NCI-H82 (cell line): Measurements from ENCODE around the gene GGACT.
"Not testable (repeated sequence)": the region's sequence is repeated elsewhere in the genome, so short reads cannot be mapped to it uniquely, and the experiment has no call there.

Source experiments
- DNase-seq: peaks from one replicate; lab custom pipeline; 2025; lab: John Stamatoyannopoulos, UW

Gene GGACT

DNA sequence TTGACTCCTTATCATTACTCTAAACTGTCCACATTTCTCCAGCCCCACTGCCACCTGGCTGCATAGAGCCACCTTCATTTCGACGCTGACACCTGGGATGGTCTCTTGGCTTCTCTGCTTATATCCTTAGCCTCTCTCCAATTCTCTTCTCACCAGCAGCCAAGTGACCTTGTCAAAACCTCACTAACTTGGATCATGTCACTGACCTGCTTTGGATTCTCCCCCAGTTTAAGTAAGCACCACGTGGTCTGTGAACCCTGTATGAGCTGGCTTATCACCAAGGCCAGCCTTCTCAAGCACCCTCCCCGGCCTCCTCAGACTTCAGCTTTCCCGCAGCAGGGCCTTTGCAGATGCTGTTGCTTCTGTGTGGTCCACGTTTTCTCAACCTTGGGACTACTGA is 12.3 kb upstream of the GGACT start:
- no peak for DNase-seq

- DNase-seq, result no peak
Measured at GRCh38 chr13:100600461-100600860, 11.9 kb upstream of the GGACT start.

DNA sequence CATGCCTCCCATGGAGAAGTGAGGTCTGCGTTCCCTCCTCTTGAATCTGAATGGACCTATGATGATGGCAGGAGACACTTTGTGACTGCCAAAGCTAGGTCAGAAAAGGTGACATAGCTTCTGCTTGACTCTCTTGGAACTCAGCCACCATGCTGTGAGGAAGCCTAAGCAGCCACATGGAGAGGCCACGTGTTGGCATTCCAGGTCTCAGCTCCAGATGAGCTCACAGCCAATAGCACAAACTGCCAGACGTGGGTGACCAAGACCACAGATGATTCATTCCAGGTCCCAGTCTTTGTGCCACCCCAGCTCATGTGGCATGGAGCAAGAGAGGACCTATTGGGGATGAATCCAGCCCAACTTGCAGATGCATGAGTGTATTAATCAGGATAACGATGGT is 8.7 kb upstream of the GGACT start:
- DNase-seq, result no peak

DNA sequence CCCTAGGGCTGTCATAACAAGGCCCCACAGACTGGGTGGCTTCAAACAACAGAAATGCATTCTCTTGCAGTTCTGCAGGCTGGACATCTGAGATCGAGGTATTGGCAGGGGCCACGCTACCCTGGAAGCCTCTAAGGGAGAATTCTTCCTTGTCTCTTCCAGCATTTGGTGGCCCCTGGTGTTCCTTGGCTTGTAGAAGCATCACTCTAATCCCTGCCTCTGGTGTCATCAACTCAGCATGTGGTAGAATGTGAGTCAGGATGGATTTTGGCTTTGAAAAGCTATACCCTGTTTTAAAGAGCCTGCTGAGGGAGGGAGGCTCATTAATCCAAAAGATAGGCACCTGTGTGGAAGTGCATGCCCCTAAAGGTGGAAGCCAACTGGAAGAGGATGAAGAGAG is 7.9 kb upstream of the GGACT start:
- no peak for DNase-seq

DNA sequence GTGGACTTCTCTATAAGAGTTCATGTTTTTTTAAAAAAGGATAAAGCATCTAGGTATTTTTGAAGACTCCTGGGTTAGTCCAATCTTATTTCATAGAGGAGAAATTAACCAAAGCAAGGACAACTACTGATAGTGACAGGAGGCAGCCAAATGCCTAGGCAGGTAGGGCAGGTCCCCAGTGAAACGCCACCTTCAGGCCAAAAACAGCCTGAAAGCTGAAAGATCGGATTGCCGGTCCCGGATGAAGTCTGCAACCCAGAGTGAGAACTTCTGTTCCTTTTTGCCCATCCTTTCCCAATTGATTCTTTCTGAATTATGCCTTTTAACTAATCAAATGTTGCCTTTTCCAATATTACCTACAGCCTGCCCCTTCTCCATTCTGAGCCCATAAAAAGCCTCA is 6.1 kb upstream of the GGACT start:
- DNase-seq, result peak; percentile 49

- DNase-seq, result no peak
Measured at GRCh38 chr13:100594255-100594654, 5.7 kb upstream of the GGACT start.

DNA sequence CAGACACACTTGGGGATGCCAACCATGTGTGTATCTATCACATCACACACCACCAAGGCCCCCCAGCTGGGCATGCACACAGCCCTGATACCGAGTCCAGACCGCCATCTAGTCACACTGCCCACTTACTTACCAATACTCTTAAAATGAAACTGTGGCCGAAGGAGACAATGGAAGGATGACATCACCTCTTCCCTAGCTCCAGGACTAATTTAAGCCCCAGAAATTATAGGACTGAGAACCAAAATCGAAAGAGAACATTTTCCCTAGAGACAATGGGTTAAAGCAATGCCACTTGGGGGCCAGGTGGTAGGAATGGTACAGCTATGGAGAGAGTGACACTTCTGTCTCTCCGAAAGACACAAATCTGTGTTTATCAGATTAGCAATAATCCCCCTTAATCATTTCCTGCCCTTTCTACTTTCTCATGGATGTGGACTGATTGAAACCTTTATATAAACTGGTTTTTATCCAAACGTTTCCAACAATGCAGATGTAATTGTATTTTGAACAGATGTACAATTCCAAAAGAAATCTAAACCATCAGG is 663 bp upstream of the GGACT start:
- DNase-seq, result peak; percentile 96

DNA sequence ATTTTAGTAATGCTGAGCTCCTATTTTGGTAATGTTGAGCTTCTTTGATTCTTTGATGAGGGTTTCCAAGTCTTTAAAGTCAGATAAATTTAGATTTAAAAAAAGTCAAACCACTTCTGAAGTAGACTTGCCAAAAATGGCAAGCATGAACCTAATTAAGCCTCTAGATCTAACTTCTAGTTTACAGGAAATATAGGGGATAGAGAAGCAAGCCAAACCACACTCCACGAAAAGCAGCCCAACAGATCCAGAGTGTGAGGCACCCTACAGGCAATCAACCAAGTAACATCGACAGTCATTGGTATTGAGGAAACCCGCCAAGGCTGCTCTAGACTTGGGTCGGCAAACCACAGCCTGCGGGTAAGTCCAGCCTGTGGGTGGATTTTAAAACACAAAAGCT is 3.7 kb downstream of the GGACT start:
- DNase-seq, result no peak

GRCh38 chr13:100581504-100581903 is 7.1 kb downstream of the GGACT start:
- DNase-seq, result no peak

GRCh38 chr13:100581030-100581429 is 7.6 kb downstream of the GGACT start:
- no peak for DNase-seq

GRCh38 chr13:100580045-100580444 is 8.5 kb downstream of the GGACT start:
- DNase-seq, result no peak

DNA sequence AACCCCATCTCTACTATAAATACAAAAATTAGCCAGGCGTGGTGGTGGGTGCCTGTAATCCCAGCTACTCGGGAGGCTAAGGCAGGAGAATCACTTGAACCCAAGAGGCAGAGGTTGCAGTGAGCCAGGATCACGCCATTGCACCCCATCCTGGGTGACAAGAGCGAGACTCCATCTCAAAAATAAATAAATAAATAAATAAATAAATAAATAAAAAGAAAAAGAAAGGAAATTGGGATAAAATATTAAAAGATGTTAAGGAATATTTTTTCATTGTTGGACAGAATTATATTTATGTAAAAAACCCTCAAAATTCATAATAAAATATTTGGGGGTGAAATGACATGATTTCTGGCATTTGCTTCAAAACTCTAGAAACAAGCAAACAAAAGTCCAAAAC is 11.3 kb downstream of the GGACT start:
- DNase-seq, result not testable (repeated sequence)

DNA sequence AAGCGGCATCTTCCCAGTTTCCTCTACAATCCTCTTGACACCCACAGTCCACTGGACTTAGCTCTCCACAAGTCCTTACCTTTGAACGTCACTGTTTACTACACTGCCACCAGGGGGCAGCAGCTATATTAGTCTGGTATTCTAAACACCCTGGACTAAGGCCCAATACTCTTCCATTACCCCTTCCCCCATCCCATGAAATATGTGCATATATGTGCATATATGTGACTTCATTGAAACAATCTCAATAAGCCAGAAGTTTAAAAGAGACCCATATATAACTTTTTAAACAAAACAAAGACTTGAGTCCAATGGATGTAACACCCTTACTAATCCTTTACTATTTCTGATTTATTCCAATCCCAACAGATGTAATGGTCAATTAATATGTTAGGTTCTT is 15.5 kb downstream of the GGACT start:
- DNase-seq, result peak; percentile 95

DNA sequence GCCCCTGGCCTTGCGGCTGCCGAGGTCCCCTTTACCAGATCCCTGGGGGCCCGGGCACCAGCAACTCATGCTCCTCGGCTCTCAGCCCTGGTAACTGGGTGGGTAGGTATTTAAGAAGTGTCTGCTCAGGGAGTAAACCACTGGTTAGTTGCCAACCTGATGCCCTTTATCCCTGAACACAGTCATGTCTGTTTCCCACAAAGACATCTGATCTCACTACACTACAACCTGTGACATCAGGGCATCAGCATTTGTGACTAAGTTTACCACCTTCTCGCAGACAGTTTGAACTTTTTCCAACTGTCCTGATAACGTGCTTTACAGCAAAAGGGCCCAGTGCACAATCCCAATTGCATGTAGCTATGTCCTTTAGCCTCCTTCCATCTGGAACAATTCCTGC is 22.0 kb downstream of the GGACT start:
- DNase-seq, result no peak

DNA sequence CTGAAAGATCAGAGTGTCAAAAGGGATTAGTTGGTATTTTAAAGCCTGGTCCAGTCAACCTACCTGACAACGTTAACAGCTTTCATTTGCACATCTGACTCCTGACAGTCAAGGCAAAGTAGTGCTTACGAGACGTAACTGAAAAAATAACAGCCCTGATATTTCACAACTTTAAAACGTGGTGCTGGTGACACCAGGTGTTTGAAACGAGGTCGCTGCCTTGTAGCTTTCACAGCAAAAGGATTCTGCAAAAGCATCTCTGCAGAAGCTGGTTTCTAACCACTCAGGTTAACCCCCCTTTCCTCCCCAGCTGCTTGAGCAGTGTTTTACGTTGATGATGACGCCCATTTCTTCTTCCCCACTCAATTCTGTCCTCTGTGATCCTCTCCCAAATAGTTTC is 23.3 kb downstream of the GGACT start:
- DNase-seq, result no peak

DNA sequence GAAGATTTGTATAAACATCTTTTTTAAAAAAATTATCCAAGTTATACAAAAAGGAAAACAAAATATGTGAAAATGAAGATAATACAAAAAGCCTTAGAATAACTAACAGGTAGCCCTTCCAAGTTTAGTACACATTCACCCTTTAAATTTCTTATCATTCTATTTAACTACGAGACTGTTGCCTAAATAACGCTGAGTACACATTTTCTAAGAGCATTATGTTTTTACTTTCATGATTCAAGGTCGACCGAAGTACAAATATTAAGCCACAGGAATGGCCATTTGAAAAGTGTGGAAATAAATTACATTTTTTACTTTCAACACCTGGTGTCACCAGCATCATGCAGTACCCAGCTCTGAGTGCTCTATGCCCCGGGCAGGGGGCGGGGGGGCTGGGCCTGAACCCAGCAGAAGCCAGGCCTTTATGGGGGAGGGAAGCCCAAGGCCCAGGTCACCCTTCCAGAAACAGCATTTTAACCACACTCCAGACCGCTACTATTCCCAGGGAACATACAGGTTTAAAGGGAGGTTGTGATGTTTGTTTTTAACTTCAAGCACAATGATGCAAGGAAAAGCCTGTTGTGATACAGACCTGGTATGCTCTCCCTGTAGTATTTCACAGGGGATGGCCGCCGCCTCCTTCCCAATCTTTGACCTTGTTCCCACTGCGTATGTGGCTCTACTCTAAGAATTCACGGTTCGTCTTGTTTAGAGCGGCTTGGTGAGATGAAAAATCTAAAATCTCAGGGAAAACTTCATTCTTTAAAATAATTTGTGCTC is 24.0 kb downstream of the GGACT start:
- DNase-seq, result no peak

DNA sequence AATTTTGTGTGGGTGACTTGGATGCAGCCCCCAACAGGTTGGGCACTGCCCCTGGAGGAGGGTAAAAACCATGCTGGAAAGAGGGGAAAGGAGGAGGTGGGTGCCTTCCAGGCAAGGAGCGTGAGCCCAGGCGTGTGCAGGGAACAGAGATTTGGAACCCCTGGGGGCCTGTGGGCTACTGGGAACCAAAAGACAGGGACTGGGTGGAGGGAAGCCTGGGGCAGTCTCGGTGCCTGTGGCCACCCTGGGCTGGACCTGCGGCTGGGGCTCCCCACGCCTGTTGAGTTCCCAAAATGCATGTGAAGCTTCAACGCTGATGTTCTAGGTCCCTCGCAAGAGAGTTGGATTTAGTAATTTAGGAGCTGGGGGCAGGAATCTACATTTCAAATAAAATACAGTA is 24.8 kb downstream of the GGACT start:
- DNase-seq, result no peak

DNA sequence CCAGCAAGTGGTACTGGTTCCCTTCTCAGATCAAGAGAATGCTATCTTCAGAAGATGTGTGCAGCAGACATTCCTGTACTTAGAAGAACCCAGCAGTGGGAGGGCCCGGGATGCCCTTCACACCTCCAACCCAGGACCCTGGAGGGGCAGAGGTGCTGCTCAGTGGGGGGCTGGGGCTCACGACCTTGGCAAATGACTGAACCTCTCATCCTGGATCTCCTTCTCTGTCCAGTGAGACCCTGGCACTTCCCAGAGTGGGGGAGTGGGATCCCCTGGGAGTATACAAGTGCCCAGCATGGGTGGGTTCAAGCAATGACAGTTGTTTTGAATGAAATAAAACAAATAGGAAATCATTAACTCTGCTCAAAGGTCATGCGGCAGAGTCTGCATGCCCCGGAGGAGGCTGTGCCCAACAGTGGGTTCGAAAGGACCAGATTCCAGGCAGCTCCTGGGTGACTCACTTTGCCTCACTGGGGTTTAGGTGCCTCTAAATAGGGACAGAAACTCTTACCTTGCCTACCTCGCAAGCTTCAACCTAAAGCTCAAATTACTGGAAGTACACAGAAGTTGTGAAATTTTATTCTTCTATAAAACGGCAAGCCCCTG is 26.9 kb downstream of the GGACT start:
- DNase-seq, result no peak

- no peak for DNase-seq
Measured at GRCh38 chr13:100561158-100561499, 27.5 kb downstream of the GGACT start.

- DNase-seq, result no peak
Measured at GRCh38 chr13:100560498-100561157, 28.0 kb downstream of the GGACT start.

DNA sequence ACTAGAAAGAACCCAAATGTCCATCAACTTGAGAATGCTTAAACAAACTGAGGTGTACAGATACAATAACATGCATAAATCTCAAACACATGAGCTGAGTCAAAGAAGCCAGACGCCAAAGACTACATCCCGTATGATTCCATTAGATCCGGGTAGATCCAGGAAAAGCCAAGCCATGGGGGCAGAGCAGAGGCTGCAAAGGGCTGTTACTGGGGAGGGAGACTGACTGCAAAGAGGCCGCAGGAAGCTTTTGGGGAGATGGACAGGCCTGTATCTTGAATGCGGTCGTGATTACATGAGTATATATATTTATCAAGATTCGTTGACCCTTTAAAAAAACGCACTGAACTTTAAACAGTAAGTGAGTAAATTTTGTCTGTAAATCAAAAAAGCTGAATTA is 28.7 kb downstream of the GGACT start:
- DNase-seq, result no peak

- no peak for DNase-seq
Measured at GRCh38 chr13:100552755-100553154, 35.8 kb downstream of the GGACT start.

- no peak for DNase-seq
Measured at GRCh38 chr13:100549316-100549715, 39.3 kb downstream of the GGACT start.
